ENCODE measurements around the gene CTIF. TPM values are rescaled to one million over a fixed set of nuclear protein-coding genes. Genes with fewer than 3 reads are reported as not detected.

The CTIF gene
- total RNA-seq, 1 experiment from 2014 or later, result 26.5 TPM

DNA sequence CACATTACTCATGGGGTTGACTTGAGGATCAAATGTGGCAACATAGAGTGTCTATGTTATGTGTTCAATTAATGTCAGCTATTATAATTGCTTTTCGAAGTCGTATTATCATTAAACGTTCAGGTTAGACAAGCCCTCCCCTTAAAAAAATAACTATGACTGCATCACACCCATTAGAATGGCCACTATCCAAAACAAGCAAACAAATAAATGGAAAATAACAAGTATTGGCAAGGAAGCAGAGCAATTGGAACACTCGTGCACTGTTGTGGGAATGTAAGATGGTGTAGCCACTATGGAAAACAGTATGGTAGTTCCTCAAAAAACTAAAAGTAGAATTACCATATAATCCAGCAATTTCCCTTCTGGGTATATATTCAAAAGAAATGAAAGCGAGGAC, 10.0 kb upstream of the CTIF start:
- BruUV-seq (replicated peaks), result no TSS peak
- TF ChIP-seq POLR2AphosphoS5 (IDR thresholded peaks at IDR 0.05; ENCODE audit: low read depth, low read length) (no peak), TCF7L2 (IDR thresholded peaks at IDR 0.05; ENCODE audit: low read depth, low read length) (no peak), SIN3A (IDR thresholded peaks at IDR 0.05; ENCODE audit: borderline replicate concordance, insufficient read depth, low read depth, low read length) (no peak)
- TF ChIP-seq, protein P1, sequence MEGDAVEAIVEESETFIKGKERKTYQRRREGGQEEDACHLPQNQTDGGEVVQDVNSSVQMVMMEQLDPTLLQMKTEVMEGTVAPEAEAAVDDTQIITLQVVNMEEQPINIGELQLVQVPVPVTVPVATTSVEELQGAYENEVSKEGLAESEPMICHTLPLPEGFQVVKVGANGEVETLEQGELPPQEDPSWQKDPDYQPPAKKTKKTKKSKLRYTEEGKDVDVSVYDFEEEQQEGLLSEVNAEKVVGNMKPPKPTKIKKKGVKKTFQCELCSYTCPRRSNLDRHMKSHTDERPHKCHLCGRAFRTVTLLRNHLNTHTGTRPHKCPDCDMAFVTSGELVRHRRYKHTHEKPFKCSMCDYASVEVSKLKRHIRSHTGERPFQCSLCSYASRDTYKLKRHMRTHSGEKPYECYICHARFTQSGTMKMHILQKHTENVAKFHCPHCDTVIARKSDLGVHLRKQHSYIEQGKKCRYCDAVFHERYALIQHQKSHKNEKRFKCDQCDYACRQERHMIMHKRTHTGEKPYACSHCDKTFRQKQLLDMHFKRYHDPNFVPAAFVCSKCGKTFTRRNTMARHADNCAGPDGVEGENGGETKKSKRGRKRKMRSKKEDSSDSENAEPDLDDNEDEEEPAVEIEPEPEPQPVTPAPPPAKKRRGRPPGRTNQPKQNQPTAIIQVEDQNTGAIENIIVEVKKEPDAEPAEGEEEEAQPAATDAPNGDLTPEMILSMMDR (IDR thresholded peaks at IDR 0.05), result no peak
- TF ChIP-seq, protein P2, sequence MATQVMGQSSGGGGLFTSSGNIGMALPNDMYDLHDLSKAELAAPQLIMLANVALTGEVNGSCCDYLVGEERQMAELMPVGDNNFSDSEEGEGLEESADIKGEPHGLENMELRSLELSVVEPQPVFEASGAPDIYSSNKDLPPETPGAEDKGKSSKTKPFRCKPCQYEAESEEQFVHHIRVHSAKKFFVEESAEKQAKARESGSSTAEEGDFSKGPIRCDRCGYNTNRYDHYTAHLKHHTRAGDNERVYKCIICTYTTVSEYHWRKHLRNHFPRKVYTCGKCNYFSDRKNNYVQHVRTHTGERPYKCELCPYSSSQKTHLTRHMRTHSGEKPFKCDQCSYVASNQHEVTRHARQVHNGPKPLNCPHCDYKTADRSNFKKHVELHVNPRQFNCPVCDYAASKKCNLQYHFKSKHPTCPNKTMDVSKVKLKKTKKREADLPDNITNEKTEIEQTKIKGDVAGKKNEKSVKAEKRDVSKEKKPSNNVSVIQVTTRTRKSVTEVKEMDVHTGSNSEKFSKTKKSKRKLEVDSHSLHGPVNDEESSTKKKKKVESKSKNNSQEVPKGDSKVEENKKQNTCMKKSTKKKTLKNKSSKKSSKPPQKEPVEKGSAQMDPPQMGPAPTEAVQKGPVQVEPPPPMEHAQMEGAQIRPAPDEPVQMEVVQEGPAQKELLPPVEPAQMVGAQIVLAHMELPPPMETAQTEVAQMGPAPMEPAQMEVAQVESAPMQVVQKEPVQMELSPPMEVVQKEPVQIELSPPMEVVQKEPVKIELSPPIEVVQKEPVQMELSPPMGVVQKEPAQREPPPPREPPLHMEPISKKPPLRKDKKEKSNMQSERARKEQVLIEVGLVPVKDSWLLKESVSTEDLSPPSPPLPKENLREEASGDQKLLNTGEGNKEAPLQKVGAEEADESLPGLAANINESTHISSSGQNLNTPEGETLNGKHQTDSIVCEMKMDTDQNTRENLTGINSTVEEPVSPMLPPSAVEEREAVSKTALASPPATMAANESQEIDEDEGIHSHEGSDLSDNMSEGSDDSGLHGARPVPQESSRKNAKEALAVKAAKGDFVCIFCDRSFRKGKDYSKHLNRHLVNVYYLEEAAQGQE (IDR thresholded peaks at IDR 0.05; ENCODE audit: insufficient read depth in 1 of 2, low read depth in 2 of 2, low read length in 1 of 2), result no peak
- intact Hi-C loops (cut with micrococcal nuclease; ENCODE audit: unreplicated experiment) (no loop called here), in situ Hi-C loops (cut with HindIII; ENCODE audit: low pct_unique_long_range_greater_than_20kb, low sequenced_read_pairs) (no loop called here)
- Histone ChIP-seq H3K4me3 (ENCODE audit: low read depth in 2 of 2, low read length in 2 of 2) (no peak overlapping the region), H3K9me3 (ENCODE audit: control insufficient read depth, insufficient read depth, low read depth, low read length) (no peaks in the 10 kb centered on the region), H3K4me1 (ENCODE audit: control insufficient read depth, insufficient read depth, low read length) (no peaks in the 10 kb centered on the region), H3K36me3 (ENCODE audit: control insufficient read depth, insufficient read depth, low read length) (no peaks in the 10 kb centered on the region), H3K27ac (ENCODE audit: low read length) (no peak overlapping the region), H3K27me3 (ENCODE audit: control insufficient read depth, insufficient read depth, low read length) (peaks cover 2% of the 10 kb centered on the region; the same call in 1 of the 2 replicates)
- CTCF ChIA-PET, result no interaction called here
- no peak for ATAC-seq
- POLR2A ChIA-PET, result no interaction called here
- no peak for DNase-seq (ENCODE audit: low read depth, low spot score)

DNA sequence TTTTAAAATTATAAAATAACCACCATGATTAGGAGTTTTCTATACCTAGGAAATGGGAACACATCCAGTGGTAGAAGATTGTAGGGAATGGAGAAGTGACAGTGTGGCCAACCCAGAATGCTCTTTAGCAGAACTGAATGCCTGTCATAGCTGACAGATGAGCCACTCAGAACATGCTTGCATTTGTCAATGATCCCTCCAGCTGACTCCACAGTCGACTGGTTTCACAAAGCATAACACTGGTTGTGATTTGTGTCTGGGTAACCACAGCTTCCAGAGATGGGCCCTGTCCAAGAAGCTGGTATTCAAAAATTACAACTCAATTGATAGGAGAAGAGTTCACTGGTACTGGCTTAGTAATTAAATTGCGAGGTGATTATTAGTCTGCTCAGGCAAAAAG, 9.0 kb upstream of the CTIF start:
- ChIA-PET POLR2A (no interaction called here), CTCF (no interaction called here)
- Histone ChIP-seq H3K27me3 (ENCODE audit: control insufficient read depth, insufficient read depth, low read length) (peaks cover 2% of the 10 kb centered on the region; the same call in 1 of the 2 replicates), H3K27ac (ENCODE audit: low read length) (no peak overlapping the region), H3K36me3 (ENCODE audit: control insufficient read depth, insufficient read depth, low read length) (no peaks in the 10 kb centered on the region), H3K4me3 (ENCODE audit: low read depth in 2 of 2, low read length in 2 of 2) (no peak overlapping the region), H3K4me1 (ENCODE audit: control insufficient read depth, insufficient read depth, low read length) (no peaks in the 10 kb centered on the region), H3K9me3 (ENCODE audit: control insufficient read depth, insufficient read depth, low read depth, low read length) (no peaks in the 10 kb centered on the region)
- DNase-seq (ENCODE audit: low read depth, low spot score), result no peak
- no TSS peak for BruUV-seq (replicated peaks)
- no peak for ATAC-seq
- intact Hi-C loops (cut with micrococcal nuclease; ENCODE audit: unreplicated experiment), result no loop called here
- in situ Hi-C loops (cut with HindIII; ENCODE audit: low pct_unique_long_range_greater_than_20kb, low sequenced_read_pairs), result no loop called here
- TF ChIP-seq POLR2AphosphoS5 (IDR thresholded peaks at IDR 0.05; ENCODE audit: low read depth, low read length), result no peak
- TF ChIP-seq, protein P2 (IDR thresholded peaks at IDR 0.05; ENCODE audit: insufficient read depth in 1 of 2, low read depth in 2 of 2, low read length in 1 of 2), result no peak
- TF ChIP-seq SIN3A (IDR thresholded peaks at IDR 0.05; ENCODE audit: borderline replicate concordance, insufficient read depth, low read depth, low read length), result no peak
- no peak for TF ChIP-seq TCF7L2 (IDR thresholded peaks at IDR 0.05; ENCODE audit: low read depth, low read length)
- TF ChIP-seq, protein P1 (IDR thresholded peaks at IDR 0.05), result no peak
